Coronary artery (tissue), 2 donors: ENCODE data around the gene GRB2.
A peak's percentile ranks its signal among the peaks of the same experiment; 100 is the strongest.
"Not testable (repeated sequence)": the region's sequence is repeated elsewhere in the genome, so short reads cannot be mapped to it uniquely, and the experiment has no call there.

Experiments
- DNase-seq: peaks from one replicate; pipeline ENCODE4 v3.0.0-alpha.2; 2017; ENCODE audit warnings: low spot score
- H3K27ac ChIP-seq, 2 donors: fragments of 200-600 bp; sonication (generic); one replicate each; pipeline ENCODE4 v1.5.1; 2016 to 2019
- H3K4me3 ChIP-seq: fragments of 200-600 bp; sonication (generic); 2 replicates; pipeline ENCODE4 v1.5.1; 2016; ENCODE audit warnings: mild to moderate bottlenecking, moderate library complexity
- TF ChIP-seq, protein P1 (sequence below): fragments of 200-600 bp; sonication (generic); IDR thresholded peaks from one replicate; pipeline ENCODE4 v1.5.1; 2019; ENCODE audit warnings: antibody characterized with exemption

GRB2 gene

DNA sequence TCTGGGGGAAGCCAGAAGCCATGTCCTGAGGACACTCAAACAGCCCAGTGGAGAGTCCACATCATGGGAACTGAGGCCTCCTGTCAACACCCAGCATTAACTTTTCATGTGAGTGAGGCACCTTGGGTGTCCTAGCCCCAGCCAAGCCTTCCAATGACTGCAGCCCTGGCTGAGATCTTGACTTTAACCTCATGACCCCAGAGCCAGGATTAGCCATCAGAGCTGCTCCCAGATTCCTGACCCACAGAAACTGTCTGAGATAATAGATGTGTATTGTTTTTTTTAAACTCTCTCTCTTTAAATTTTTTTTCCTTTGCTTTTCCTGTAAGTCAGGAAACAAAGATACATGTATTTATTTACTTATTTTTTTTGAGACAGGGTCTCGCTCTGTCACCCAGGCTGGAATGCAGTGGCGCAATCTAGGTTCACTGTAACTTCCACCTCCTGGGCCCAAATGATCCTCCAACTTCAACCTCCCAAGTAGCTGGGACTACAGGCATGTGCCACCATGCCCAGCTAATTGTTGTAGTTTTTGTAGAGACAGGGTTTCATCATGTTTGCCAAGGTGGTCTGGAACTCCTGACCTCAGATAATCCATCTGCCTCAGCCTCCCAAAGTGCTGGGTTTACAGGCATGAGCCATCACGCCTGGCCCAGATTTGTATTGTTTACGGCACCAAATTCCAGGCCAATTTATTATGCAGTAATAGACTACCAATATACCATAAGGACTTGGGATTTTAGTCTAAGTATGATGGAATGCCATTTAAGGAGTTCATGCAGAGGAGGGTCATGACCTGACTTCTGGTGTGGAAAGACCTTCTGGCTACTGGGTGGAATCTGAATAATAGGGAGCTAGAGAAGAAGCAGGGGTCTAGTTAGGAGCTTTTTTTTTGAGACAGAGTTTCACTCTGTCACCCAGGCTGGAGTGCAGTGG is 37.0 kb upstream of the GRB2 start:
- TF ChIP-seq, protein P1, sequence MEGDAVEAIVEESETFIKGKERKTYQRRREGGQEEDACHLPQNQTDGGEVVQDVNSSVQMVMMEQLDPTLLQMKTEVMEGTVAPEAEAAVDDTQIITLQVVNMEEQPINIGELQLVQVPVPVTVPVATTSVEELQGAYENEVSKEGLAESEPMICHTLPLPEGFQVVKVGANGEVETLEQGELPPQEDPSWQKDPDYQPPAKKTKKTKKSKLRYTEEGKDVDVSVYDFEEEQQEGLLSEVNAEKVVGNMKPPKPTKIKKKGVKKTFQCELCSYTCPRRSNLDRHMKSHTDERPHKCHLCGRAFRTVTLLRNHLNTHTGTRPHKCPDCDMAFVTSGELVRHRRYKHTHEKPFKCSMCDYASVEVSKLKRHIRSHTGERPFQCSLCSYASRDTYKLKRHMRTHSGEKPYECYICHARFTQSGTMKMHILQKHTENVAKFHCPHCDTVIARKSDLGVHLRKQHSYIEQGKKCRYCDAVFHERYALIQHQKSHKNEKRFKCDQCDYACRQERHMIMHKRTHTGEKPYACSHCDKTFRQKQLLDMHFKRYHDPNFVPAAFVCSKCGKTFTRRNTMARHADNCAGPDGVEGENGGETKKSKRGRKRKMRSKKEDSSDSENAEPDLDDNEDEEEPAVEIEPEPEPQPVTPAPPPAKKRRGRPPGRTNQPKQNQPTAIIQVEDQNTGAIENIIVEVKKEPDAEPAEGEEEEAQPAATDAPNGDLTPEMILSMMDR: no peak
- H3K27ac ChIP-seq: peak overlapping the region; percentile 72 to 99
- no peak for DNase-seq
- H3K4me3 ChIP-seq: no peak overlapping the region

DNA sequence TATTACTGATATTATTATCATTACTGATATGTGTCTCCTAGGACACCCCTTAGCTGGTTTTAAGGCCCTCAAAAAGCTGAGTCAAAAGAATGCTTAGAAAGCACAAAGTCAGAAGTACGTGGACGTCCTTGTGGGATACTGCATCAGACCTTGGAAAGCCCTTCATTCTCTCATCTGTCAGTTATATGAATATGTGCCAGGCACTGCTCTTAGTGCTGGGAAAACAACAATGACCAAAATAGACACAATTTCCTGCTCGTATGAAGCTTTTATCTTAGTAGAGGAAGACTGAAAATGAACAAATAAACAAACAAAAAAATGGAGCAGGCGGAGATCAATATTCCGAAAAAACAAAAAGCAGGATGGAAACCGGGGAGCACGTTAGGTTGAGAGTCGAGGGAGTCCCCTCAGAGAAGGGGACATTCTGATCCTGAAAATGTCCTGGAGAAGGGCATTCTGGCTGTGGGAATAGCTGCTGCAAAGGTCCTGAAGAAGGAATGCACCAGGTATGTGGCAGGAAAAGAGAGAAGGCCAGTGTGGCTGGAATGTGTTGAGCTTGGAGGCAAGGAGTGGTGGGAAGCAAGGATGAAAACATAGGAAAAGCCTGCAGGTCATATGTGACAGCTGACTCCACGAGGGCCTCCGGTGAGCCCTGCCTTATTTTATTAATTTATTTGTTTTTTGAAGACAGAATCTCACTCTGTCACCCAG is 35.4 kb upstream of the GRB2 start:
- Histone ChIP-seq H3K27ac (peak overlapping the region; percentile 72 to 99), H3K4me3 (no peak overlapping the region)
- DNase-seq: no peak
- TF ChIP-seq, protein P1: no peak

DNA sequence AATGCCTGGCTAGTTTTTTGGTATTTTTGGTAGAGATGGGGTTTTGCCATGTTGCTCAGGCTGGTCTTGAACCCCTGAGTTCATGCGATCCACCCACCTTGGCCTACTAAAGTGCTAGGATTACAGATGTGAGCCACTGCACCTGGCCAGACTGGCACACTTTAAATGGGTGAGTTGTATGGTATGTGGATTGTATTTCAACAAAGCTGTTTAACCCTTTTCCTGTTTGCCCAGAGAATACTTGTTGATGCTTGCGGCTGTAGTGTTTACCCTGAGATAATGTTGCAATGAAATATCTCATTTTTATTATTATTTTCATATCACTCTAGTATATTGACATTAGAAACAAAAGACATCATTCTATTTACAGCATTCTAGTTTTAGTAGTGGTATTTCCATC is 33.8 kb upstream of the GRB2 start:
- DNase-seq: no peak
- TF ChIP-seq, protein P1: no peak
- H3K27ac ChIP-seq: no peak overlapping the region
- H3K4me3 ChIP-seq: no peak overlapping the region

DNA sequence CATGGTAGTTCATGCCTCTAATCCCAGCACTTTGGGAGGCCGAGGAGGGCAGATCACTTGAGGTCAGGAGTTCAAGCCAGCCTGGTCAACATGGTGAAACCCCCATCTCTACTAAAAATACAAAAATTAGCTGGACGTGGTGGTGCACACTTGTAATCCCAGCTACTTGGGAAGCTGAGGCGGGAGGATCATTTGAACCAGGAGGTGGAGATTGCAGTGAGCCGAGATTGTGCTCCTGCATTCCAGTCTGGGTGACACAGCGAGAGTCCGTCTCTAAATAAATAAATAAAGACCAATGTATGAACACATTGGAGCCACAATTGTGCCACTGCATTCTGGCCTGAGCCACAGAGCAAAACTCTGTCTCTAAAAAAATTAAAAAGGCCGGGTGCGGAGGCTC is 31.9 kb upstream of the GRB2 start:
- not testable (repeated sequence) for H3K4me3 ChIP-seq, H3K27ac ChIP-seq, DNase-seq

DNA sequence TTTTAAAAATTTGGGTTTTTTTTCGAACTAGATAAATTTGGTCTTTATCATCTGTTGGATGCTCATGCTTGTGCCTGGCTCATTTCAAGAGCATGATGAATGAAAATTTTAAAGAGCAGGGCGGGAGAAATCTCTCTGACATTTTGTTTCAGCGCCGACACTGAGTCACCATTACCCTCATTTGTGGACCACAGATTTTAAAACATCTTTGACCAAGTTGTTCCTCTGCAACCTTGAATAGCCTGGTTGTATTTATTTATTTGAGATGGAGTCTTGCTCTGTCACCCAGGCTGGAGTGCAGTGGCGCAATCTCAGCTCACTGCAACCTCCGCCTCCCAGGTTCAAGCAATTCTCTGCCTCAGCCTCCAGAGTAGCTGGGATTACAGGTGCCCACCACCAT is 29.0 kb upstream of the GRB2 start:
- not testable (repeated sequence) for H3K27ac ChIP-seq, DNase-seq, H3K4me3 ChIP-seq

DNA sequence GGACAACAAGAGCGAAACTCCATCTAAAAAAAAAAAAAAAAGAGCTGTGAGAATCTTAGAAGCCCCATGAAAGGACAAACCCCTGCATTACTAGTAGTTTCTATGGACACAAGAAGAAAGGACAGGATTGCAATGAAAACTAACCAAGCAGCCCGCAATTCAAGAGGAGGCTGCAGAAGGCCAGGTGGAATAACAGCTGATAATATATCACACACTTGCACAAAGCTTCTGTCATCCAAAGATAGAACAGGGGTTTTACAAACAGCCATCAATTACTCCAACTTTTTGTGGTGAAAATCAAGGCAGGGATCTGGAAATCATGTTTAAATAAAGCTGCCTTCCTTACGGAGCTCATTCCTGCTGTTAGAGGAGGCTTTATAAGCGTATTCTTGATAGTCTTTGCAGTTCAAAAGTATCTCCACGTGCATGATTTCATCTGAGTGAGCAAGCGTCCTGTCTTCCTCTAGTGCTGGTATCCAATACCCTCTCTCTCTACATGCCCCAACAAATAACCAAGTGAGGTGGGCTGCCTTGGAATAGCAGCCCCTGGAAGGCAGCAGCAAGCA is 27.8 kb upstream of the GRB2 start:
- H3K4me3 ChIP-seq: no peak overlapping the region
- H3K27ac ChIP-seq: no peak overlapping the region
- no peak for DNase-seq
- TF ChIP-seq, protein P1: no peak

DNA sequence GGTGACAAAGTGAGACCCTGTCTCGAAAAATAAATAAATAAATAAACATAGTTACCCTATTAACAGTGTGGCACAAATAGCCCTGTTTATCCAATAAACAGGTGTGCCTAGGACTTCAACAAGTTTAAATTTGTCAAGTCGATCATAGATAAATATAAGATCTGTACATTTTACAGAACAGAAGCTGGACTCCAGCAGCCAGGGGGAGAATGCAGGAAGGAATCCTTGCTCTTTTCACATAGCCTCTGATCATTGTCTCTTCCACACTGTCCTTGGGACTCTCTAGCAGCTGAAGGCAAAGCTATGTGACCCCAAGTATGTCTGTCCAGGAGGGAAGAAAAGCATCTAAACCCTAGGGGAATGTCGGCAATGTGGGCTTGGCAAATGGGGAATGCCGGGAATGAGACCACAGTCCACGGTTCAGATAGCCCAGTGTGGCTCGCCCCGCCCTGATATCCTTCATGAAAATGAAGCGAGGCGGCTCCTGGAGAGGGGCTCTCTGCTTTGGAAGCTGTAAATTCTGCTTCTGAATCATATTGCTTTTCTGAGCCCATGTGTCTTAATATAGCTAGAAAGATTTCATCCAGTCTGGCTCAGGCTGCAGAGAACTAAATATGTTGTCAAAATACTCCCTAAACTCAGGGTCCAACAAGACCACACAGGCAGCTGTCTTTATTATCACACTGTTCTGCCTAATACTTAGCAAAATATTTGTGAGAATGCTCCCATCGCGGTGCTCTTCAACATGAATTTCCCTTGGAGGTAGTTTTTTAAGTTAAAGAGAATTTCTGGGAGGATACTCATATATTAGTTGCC is 24.9 kb upstream of the GRB2 start:
- H3K4me3 ChIP-seq: peak overlapping the region; percentile 18
- DNase-seq: no peak
- H3K27ac ChIP-seq: peak overlapping the region; percentile 63 to 76
- TF ChIP-seq, protein P1: no peak
